ENCODE measurements around the gene CCDC201.
"Not testable (repeated sequence)": the region's sequence is repeated elsewhere in the genome, so short reads cannot be mapped to it uniquely, and the experiment has no call there.

CCDC201 gene

GRCh38 chr7:45813771-45814170, 59.1 kb downstream of the CCDC201 start:
- DNase-seq = not testable (repeated sequence)

- DNase-seq = no peak
These were observed 59.9 kb downstream of the CCDC201 start for GRCh38 chr7:45812946-45813345.

- DNase-seq = not testable (repeated sequence)
These were observed 61.1 kb downstream of the CCDC201 start for GRCh38 chr7:45811652-45812234.

GRCh38 chr7:45810451-45811005, 62.4 kb downstream of the CCDC201 start:
- not testable (repeated sequence) for DNase-seq

Measured in hippocampal formation (tissue), 2 donors.